Gastroesophageal sphincter (tissue), 3 donors: ENCODE results near the gene NHP2.

Experiments
- CTCF ChIP-seq, 4 experiments: fragments of 200-600 bp in 2 of 4; fragments of 450-650 bp in 2 of 4; sonication (generic) in 1 of 4; IDR thresholded peaks; one replicate each; pipeline ENCODE4 v1.5.1; 2017 to 2019; ENCODE audit warnings: antibody characterized with exemption in 4 of 4, mild to moderate bottlenecking in 2 of 4, moderate library complexity in 2 of 4
- POLR2A ChIP-seq, 2 donors: fragments of 450-650 bp; IDR thresholded peaks; one replicate each; pipeline ENCODE4 v1.6.1; 2017; ENCODE audit warnings: antibody characterized with exemption in 2 of 2, mild to moderate bottlenecking in 2 of 2, moderate library complexity in 1 of 2

GRCh38 chr5:178113141-178113787 lies 40.4 kb downstream of the NHP2 start, which contains the start of gene N4BP3:
- TF ChIP-seq CTCF (IDR thresholded peaks at IDR 0.05) (no peak), POLR2A (IDR thresholded peaks at IDR 0.05) (no peak)
